Chondrocyte (in vitro differentiated cells): ENCODE measurements around the gene COX15. TPM values are rescaled to one million over a fixed set of nuclear protein-coding genes. Genes with fewer than 3 reads are reported as not detected.

Source experiments
- DNase-seq: peaks from one replicate; pipeline ENCODE4 v3.0.0; 2021; ENCODE audit warnings: mixed read lengths, low spot score
- H3K27ac Mint-ChIP-seq: one replicate; pipeline ENCODE4 v1.8.0; 2021; ENCODE audit warnings: mild to moderate bottlenecking, moderate library complexity, mixed read lengths; ENCODE audit not compliant: unreplicated experiment
- H3K27me3 Mint-ChIP-seq: 2 replicates; pipeline ENCODE4 v1.8.0; 2021; ENCODE audit warnings: low read depth, mixed read lengths
- H3K36me3 Mint-ChIP-seq: 2 replicates; pipeline ENCODE4 v1.8.0; 2021; ENCODE audit warnings: low read depth, mixed read lengths
- H3K4me1 Mint-ChIP-seq: 2 replicates; pipeline ENCODE4 v1.8.0; 2021; ENCODE audit warnings: low read depth, mild to moderate bottlenecking, mixed read lengths
- H3K4me3 Mint-ChIP-seq: one replicate; pipeline ENCODE4 v1.8.0; 2021; ENCODE audit warnings: mild to moderate bottlenecking, moderate library complexity, mixed read lengths; ENCODE audit not compliant: unreplicated experiment
- H3K9me3 Mint-ChIP-seq: 2 replicates; pipeline ENCODE4 v1.8.0; 2021; ENCODE audit warnings: low read depth, mixed read lengths
- total RNA-seq: library from RNA; stranded (reverse); gene quantifications from 3 replicates; pipeline ENCODE4 v1.2.1, GENCODE V29; 2021
- TF ChIP-seq, protein P1 (sequence below): fragments of 200-600 bp; sonication (generic); IDR thresholded peaks from 2 replicates; pipeline ENCODE4 v1.5.0; 2021; ENCODE audit warnings: antibody characterized with exemption, mild to moderate bottlenecking, moderate library complexity

The COX15 gene
- total RNA-seq, 1 donor from 2014 or later: 21.3 TPM

DNA sequence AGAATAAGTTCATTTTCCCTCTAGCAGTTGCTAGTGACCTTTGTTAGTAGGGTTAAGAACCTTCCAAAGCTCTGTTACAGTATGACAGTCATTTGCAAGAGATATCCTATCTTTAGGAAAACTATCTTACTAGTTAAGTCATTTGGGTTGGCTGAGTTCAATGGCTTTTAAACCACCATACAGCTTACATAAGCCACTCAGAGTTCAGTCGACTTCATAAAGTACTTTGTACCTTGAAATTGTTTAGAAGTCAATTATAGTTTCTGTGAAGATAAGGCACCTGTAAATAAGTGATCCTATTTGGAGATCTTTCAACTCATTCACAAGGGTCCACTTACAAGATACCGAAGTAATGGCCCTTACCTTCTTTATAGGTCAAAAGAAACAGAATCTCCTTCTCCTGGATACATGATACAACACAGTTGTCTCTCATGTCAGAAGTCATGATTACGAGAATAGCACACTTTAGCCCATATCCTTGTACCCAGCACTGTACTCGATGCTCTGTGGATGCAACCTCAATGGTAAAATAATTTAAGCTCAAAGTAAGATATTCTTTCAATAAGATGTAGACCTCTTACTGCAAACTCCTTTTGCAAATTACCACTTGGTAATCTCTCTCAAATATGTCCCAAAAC lies 38.6 kb upstream of the COX15 start:
- H3K27ac Mint-ChIP-seq: no peak overlapping the region
- peaks cover 5% of the 10 kb centered on the region for H3K4me1 Mint-ChIP-seq
- H3K9me3 Mint-ChIP-seq: no peaks in the 10 kb centered on the region
- no peak overlapping the region for H3K4me3 Mint-ChIP-seq
- no peaks in the 10 kb centered on the region for H3K36me3 Mint-ChIP-seq
- no peak for DNase-seq
- TF ChIP-seq, protein P1, sequence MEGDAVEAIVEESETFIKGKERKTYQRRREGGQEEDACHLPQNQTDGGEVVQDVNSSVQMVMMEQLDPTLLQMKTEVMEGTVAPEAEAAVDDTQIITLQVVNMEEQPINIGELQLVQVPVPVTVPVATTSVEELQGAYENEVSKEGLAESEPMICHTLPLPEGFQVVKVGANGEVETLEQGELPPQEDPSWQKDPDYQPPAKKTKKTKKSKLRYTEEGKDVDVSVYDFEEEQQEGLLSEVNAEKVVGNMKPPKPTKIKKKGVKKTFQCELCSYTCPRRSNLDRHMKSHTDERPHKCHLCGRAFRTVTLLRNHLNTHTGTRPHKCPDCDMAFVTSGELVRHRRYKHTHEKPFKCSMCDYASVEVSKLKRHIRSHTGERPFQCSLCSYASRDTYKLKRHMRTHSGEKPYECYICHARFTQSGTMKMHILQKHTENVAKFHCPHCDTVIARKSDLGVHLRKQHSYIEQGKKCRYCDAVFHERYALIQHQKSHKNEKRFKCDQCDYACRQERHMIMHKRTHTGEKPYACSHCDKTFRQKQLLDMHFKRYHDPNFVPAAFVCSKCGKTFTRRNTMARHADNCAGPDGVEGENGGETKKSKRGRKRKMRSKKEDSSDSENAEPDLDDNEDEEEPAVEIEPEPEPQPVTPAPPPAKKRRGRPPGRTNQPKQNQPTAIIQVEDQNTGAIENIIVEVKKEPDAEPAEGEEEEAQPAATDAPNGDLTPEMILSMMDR: no peak
- H3K27me3 Mint-ChIP-seq: no peaks in the 10 kb centered on the region

DNA sequence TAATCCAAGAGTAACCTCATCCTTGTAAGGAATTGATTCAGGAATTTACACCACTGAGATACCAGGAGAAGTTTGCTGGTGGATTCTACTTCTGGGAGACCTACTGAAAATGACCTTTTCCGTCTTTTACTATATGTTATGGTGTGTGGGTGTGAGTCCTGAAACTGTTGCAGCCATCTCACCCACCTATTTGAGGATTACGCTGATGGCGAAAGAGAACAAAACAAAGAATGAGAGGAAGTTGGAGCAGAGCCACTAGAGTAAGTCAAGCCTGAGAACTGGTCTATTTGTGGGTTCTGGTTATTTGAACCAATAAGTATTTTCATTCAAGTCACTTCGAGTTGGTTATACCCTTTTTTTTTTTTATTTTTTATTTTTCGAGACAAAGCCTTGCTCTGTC lies 37.8 kb upstream of the COX15 start:
- no peak for DNase-seq
- H3K4me3 Mint-ChIP-seq: no peak overlapping the region
- peaks cover 5% of the 10 kb centered on the region for H3K4me1 Mint-ChIP-seq
- no peaks in the 10 kb centered on the region for H3K9me3 Mint-ChIP-seq
- no peaks in the 10 kb centered on the region for H3K27me3 Mint-ChIP-seq
- TF ChIP-seq, protein P1: no peak
- H3K27ac Mint-ChIP-seq: no peak overlapping the region
- H3K36me3 Mint-ChIP-seq: no peaks in the 10 kb centered on the region

DNA sequence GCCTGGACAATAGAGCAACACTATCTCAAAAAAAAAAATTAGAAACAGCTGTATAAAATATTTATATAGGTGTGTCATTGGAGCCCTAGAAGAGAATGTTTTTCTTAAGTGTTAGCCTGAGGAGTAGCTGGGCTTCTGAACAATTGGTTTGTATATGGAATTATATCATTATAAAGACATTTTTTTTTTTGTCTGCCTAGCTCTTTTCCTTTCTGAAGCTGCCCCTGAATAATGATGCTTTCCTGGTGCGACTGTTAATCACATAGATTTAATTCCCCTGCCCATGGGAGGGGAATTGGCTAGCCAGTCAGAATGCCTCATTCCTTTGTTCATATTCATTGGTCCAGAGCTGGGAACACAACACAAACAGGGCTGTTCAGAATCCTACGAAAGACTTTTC lies 36.6 kb upstream of the COX15 start:
- H3K4me1 Mint-ChIP-seq: peaks cover 5% of the 10 kb centered on the region
- DNase-seq: no peak

DNA sequence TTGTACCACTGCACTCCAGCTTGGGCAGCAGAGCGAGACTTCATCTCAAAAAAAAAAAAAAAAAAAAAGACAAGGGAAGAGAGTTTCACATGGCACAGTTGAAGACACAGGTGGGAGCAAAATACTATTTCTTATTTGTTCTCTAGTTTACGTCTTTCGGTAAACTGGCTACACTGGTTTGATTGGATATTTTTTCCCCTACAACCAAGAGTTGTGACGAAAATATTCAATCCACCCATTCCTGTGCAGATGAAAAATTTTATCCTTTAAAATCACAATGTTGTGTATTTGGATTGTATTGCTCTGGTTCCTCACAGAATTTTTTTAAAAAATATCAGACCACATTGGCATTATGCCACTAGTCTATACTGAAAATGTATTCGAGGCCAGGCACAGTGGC lies 36.0 kb upstream of the COX15 start:
- Mint-ChIP-seq H3K27me3 (no peaks in the 10 kb centered on the region), H3K4me3 (no peak overlapping the region), H3K27ac (no peak overlapping the region), H3K9me3 (peaks cover 2% of the 10 kb centered on the region), H3K36me3 (peaks cover 1% of the 10 kb centered on the region), H3K4me1 (peaks cover 5% of the 10 kb centered on the region)
- TF ChIP-seq, protein P1: no peak
- DNase-seq: no peak

More for the DNA sequence above, 36.6 kb upstream of the COX15 start:
- H3K27me3 Mint-ChIP-seq: no peaks in the 10 kb centered on the region
- no peak overlapping the region for H3K27ac Mint-ChIP-seq
- H3K9me3 Mint-ChIP-seq: no peaks in the 10 kb centered on the region
- TF ChIP-seq, protein P1: no peak
- H3K36me3 Mint-ChIP-seq: no peaks in the 10 kb centered on the region
- no peak overlapping the region for H3K4me3 Mint-ChIP-seq

DNA sequence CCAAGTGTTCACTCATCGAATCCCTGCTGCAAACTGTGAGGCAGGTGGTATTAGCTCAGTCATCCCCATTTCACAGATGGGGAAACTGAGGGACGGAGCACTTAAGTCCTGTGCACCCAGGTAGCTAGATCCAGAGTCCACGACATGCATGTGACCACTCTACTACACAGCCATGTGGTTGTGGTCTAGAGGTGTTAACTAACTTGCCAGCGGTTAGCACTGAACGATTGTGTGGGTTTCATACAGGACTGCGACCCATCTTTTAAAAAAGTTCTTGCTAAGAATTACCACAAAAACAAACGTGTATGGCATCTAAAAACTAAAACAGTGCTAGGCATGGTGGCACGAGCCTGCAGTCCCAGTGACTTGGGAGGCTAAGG lies 34.4 kb upstream of the COX15 start:
- Mint-ChIP-seq H3K4me3 (no peak overlapping the region), H3K27me3 (no peaks in the 10 kb centered on the region), H3K36me3 (peaks cover 5% of the 10 kb centered on the region), H3K9me3 (peaks cover 2% of the 10 kb centered on the region), H3K27ac (no peak overlapping the region), H3K4me1 (peaks cover 5% of the 10 kb centered on the region)
- TF ChIP-seq, protein P1: no peak
- DNase-seq: no peak
